Measurements from ENCODE around the gene SLC22A23.

SLC22A23 gene

GRCh38 chr6:3423439-3424184 is 33.2 kb downstream of the SLC22A23 start:
- POLR2A ChIA-PET = no interaction called here
- TF ChIP-seq CTCF (IDR thresholded peaks at IDR 0.05; ENCODE audit: insufficient read depth, low read length, missing control alignments) = no peak
- H3K4me3 ChIP-seq (ENCODE audit: low read depth, low read length) = no peak overlapping the region
- no peak for DNase-seq (ENCODE audit: low read depth, low spot score)
- CTCF ChIA-PET = interaction anchor here (0.8 to 2.6 kb wide), 7 partner anchors 8 to 35 kb away, joined by 3 to 24 read pairs (median 4); no protein-coding TSS in a partner anchor

GRCh38 chr6:3422435-3423070 is 34.3 kb downstream of the SLC22A23 start:
- no peak for TF ChIP-seq CTCF (IDR thresholded peaks at IDR 0.05; ENCODE audit: insufficient read depth, low read length, missing control alignments)
- CTCF ChIA-PET = interaction anchor here (0.8 to 2.6 kb wide), 9 partner anchors 9 to 426 kb away, joined by 3 to 24 read pairs (median 5); partner anchors contain the start of gene FAM50B
- H3K4me3 ChIP-seq (ENCODE audit: low read depth, low read length) = no peak overlapping the region
- POLR2A ChIA-PET = no interaction called here
- no peak for DNase-seq (ENCODE audit: low read depth, low spot score)

- DNase-seq (ENCODE audit: low read depth, low spot score) = no peak
- CTCF ChIA-PET = interaction anchor here (1.0 to 2.6 kb wide), 11 partner anchors 9 to 427 kb away, joined by 3 to 24 read pairs (median 3); partner anchors contain the start of gene FAM50B
- POLR2A ChIA-PET = no interaction called here
- no peak overlapping the region for H3K4me3 ChIP-seq (ENCODE audit: low read depth, low read length)
- no peak for TF ChIP-seq CTCF (IDR thresholded peaks at IDR 0.05; ENCODE audit: insufficient read depth, low read length, missing control alignments)
These were observed 34.9 kb downstream of the SLC22A23 start for GRCh38 chr6:3421791-3422434.

GRCh38 chr6:3421143-3421542 is 35.7 kb downstream of the SLC22A23 start:
- no peak for TF ChIP-seq CTCF (IDR thresholded peaks at IDR 0.05; ENCODE audit: insufficient read depth, low read length, missing control alignments)
- DNase-seq (ENCODE audit: low read depth, low spot score) = no peak
- H3K4me3 ChIP-seq (ENCODE audit: low read depth, low read length) = no peak overlapping the region
- ChIA-PET CTCF (interaction anchor here (1.0 to 2.6 kb wide), 9 partner anchors 8 to 428 kb away, joined by 3 to 24 read pairs (median 3); partner anchors contain the start of gene FAM50B), POLR2A (no interaction called here)

GRCh38 chr6:3419624-3420272 is 37.1 kb downstream of the SLC22A23 start:
- peak; percentile 41 for DNase-seq (ENCODE audit: low read depth, low spot score)
- CTCF ChIA-PET = interaction anchor here (0.7 to 1.7 kb wide), 3 partner anchors 9 to 25 kb away, joined by 3 to 15 read pairs (median 3); no protein-coding TSS in a partner anchor
- TF ChIP-seq CTCF (IDR thresholded peaks at IDR 0.05; ENCODE audit: insufficient read depth, low read length, missing control alignments) = no peak
- H3K4me3 ChIP-seq (ENCODE audit: low read depth, low read length) = no peak overlapping the region
- POLR2A ChIA-PET = no interaction called here
